Neural progenitor cell (in vitro differentiated cells): ENCODE measurements around the gene SH2D4B.

ENCODE experiments used
- CTCF ChIP-seq: fragments of 200-600 bp; sonication (generic); IDR thresholded peaks from 2 replicates; pipeline ENCODE4 v1.5.1; 2017; ENCODE audit warnings: antibody characterized with exemption, mild to moderate bottlenecking
- EZH2 ChIP-seq: fragments of 200-600 bp; sonication (generic); IDR thresholded peaks from 2 replicates; pipeline ENCODE4 v1.6.1; 2017; ENCODE audit warnings: antibody characterized with exemption, mild to moderate bottlenecking, moderate library complexity

DNA sequence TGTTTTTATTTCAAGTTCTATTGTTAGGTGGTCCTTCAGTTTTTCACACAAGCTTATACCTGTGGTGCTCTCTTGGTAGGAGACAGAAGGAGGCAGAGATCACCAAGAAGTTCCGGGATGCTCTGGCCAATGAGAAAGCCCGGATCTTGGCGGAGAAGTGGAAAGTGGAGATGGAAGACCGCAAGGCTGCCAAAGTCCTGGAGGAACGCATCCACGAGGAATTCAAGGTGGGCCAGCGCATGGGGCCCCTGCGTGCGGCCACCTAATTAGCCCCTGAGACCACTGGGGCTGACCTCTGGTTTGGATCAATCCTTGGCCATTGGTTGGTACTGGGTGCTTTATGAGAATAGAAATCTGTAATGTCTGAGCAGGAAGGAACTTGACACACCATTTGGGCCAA, 33.6 kb downstream of the SH2D4B start:
- TF ChIP-seq CTCF (no peak), EZH2 (no peak)
